HG03159 (cell line): Measurements from ENCODE around the gene USP11.
A peak's percentile ranks its signal among the peaks of the same experiment; 100 is the strongest.

Source experiments
- ATAC-seq: cut with Tn5 transposase; IDR thresholded peaks from one replicate; pipeline ENCODE4 v1.9.1; 2021; ENCODE audit warnings: mild to moderate bottlenecking, moderate library complexity; ENCODE audit not compliant: unreplicated experiment

USP11 gene

DNA sequence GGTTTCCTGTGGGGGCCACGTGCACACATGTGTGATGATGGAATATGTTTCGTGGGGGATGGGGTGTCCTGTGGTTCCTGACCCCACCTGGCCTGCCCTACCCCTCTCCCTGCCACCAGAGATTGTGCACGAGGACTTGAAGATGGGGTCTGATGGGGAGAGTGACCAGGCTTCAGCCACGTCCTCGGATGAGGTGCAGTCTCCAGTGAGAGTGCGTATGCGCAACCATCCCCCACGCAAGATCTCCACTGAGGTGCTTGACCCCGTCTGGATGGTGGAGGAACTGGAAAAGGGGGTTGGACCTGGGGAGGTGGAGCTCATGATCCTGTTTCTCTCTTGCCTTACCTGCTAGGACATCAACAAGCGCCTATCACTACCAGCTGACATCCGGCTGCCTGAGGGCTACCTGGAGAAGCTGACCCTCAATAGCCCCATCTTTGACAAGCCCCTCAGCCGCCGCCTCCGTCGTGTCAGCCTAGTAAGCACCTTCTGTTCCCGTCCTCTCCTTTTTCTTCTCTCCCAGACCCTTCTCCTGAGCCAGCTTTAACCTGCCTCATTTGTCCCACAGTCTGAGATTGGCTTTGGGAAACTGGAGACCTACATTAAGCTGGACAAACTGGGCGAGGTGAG lies 8.4 kb upstream of the USP11 start:
- ATAC-seq = no peak

DNA sequence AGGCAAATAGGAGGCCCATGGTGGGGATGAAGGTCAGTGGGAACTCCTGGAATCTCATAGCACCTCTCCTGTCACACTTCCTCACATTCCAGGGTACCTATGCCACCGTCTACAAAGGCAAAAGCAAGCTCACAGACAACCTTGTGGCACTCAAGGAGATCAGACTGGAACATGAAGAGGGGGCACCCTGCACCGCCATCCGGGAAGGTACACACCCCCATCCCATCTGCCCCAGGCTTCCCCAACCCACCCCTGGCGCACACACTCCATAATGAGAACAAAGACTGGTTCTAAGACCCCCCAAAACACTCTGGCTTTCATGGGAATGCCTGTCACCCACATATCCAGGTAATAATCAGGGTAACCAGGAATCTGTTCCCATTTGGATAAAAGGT lies 7.9 kb upstream of the USP11 start:
- no peak for ATAC-seq

DNA sequence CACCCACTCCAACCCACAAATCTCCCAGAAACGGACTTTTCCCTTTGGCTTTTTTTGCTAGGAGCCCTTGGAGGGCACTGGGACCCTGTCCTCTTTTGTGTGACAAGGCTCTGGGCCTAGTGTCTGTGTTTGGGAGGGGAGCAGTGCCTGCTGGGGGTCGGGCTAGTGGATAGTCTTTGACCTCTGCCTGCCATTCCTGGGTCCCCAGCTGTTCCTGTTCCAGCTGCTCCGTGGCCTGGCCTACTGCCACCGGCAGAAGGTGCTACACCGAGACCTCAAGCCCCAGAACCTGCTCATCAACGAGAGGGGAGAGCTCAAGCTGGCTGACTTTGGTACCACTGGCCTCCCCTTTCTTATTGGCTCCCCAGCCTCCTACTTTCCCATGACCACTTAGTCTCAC lies 6.7 kb upstream of the USP11 start:
- ATAC-seq = no peak

DNA sequence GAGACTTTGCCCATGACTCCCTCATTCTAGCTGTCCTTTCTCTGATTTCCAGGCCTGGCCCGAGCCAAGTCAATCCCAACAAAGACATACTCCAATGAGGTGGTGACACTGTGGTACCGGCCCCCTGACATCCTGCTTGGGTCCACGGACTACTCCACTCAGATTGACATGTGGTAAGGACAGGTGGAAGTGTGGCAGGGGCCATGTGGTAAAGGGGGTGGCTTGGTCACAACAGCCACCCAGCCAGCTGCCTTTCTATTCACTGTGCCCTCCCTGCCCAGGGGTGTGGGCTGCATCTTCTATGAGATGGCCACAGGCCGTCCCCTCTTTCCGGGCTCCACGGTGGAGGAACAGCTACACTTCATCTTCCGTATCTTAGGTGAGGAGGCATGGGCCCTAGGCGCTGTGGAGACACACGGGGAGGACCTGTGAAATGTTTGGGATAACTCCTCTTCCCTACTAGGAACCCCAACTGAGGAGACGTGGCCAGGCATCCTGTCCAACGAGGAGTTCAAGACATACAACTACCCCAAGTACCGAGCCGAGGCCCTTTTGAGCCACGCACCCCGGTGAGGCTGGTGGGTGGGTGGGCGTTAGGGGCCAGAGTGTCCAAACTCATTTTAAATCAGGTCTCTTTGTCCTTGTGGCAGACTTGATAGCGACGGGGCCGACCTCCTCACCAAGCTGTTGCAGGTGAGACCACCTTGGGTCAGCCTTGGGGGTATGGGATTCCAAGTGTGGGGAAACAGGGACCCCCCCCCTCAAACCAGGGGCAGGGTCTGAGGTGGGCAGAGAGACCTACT lies 6.1 kb upstream of the USP11 start:
- ATAC-seq = no peak

DNA sequence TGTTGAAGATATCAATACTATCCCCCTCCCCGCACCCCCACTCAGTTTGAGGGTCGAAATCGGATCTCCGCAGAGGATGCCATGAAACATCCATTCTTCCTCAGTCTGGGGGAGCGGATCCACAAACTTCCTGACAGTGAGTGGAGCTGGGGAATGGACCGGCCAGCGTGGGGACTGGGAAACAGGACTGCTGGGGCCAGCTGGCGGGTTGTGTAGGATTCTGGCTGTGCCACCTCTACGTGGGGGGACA lies 5.5 kb upstream of the USP11 start:
- ATAC-seq = no peak

GRCh38 chrX:47228550-47229270 lies 4.1 kb upstream of the USP11 start:
- no peak for ATAC-seq

DNA sequence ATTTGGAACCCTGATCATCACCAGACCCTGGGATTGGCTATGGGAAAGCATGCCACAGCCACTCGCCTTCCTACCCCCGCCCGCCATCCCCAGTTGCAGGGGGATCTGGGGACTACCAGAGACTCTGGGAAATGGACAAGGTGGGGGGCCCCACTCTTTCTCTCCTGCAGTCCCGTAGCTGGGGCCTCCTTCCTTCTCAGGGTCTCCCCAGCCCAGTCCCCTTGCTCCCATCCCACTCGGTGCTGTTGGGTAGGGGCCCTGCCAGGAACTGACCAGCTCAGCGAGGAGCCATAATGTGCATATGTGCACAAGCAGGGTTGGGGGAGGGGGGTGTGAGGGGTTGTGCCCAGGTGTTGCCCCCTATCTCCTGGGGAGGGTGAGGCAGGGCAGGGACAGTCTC lies 3.4 kb upstream of the USP11 start:
- no peak for ATAC-seq

DNA sequence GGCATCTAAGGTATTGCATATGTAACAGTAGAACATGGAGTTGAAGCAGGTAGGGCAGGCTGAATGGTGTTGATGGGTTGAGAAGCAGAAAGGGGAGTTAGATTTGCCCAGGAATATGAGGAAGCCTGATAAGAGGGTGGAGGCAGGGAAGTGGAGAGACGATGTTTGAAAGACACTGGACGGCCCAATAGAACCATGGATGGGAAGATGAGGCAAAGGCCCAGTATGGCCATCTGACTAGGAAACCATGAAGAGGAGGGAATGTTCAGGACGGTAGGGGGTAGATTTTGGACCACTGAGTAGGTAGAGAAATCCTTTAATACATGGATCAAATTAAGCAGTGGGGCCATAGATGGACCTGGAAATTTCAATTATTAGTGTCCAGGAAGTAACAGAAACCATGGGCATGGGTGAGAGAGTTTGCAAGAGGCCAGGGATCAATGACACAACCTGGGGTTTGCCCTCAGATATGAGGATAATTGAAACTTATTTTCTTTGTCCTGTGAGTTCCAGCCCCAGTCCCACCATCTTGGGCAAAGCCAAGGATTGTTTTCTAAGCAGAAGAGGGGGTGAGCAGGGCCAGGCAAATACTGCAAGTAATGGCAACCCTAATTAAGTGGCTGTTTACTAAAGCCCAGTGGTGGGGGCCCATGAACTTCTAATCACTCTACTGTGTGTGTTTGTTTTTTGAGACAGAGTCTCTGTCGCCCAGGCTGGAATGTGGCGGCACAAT lies 2.5 kb upstream of the USP11 start:
- no peak for ATAC-seq

DNA sequence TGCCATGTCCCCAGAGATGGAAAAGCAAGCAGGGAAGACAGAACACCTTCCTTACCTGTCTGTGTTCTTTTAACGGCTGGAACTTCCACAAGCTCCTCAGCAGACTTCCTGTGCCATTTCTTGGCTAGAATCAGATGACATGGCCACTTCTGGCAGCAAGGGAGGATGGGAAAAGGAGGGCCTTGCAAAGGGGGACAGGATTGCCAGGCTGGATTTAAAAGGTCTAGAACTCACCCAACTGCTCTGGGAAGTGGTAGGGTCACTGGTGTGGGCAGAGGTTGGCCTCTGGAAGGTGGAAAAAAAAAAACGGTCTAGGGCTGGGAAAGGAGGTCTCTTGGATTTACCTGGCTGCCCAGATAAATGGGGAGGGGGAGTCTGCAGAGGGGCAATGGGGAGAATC lies 1.6 kb upstream of the USP11 start:
- ATAC-seq = no peak

DNA sequence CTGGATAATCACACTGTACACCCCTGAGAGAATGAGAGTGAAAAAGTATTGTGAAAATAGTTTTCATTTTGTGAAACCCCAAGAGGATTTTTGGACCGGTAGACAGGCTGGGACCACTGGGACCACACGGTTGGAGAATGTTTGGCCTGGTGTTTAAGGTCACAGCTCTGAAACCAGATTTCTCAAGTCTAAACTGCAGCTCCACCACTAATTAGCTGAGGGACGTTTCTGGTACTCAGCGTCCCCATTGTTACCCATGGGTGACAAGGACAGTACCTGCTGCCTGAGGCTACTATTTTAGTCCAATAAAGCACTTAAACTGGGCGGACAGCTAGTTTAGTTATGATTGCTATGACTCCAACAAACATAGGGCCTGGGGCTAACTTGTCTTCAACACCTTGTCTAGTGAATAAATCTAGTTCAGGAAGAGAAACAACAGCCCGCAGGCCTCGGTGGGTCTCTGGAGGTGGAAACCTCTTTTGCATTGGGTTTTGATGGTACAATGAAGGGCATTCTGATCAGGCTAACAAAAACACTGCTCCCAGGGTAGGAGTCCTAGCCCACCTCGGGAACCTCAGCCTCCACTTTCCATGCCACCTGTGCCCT lies 509 bp upstream of the USP11 start:
- ATAC-seq = no peak

- ATAC-seq = peak; percentile 81
Measured at GRCh38 chrX:47233333-47234113, 714 bp downstream of the USP11 start.

GRCh38 chrX:47234583-47234982 lies 1.8 kb downstream of the USP11 start:
- no peak for ATAC-seq

GRCh38 chrX:47235691-47236103 lies 2.9 kb downstream of the USP11 start:
- ATAC-seq = no peak

GRCh38 chrX:47239199-47239598 lies 6.4 kb downstream of the USP11 start:
- no peak for ATAC-seq

DNA sequence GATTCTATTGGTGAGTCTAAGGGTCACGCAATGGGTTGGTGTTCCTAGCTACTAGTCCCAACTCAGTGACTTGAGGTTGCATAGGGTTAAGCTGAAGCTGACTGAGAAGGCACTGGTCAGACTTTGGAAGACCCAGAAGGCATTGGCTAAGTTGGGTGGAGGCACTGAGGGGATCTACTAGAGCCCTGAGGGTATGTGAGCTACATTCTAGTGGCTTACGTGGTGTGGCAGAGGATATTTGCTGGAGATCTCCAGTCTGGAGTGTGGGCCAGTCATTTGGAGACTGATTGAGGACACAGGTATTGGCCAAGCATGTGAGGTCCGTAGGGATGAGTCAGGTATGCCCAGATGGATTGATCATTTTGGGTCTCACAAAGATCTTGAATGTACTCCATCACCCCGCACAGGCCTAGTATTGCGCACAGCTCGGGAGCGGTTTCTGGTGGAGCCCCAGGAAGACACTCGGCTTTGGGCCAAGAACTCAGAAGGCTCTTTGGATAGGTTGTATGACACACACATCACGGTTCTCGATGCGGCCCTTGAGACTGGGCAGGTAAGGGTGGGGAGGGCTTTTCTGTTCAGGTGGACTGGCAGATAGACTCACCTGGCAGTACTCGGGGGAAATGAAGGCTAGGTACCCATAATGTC lies 7.2 kb downstream of the USP11 start:
- no peak for ATAC-seq

DNA sequence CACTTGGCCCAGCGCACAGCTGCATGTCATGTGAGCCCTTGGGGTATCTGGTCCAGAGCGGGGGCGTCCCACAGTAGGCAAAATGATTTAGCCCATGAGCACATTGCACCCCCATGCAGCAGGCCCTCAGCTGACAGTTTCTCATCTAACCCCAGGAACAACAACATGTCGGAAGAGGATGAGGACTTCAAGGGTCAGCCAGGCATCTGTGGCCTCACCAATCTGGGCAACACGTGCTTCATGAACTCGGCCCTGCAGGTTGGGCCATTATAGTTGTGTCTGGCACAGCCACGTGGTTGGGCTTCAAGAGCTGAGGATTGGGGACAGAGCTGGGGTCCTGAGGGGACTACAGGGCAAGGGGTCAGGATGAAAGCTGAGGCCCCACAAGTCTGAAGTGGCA lies 7.8 kb downstream of the USP11 start:
- ATAC-seq = no peak

- ATAC-seq = no peak
Measured at GRCh38 chrX:47241201-47242011, 8.6 kb downstream of the USP11 start.

DNA sequence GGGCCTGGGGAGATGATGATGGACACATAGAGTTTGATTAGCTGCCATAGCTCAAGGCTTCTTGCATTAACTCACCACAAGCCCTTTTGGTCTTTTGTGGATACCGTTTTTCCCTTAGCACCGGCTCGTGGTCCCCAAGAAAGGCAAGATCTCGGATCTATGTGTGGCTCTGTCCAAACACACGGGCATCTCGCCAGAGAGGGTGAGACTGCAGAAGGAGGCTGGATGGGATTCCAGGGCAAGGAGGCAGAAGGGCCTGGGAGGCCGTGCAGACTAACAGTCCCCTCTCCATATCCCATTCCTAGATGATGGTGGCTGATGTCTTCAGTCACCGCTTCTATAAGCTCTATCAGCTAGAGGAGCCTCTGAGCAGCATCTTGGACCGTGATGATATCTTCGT lies 9.5 kb downstream of the USP11 start:
- no peak for ATAC-seq

DNA sequence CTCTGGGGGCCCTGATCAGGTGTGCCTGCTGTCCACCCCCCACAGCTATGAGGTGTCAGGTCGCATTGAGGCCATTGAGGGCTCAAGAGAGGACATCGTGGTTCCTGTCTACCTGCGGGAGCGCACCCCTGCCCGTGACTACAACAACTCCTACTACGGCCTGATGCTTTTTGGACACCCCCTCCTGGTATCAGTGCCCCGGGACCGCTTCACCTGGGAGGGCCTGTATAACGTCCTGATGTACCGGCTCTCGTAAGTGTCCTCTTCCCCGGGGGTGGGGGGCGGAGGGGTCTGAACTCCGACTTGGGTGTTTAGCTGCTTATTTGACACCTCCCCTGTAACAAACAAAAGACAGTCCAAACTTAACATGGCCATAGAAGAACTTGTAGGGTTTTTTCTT lies 10.5 kb downstream of the USP11 start:
- no peak for ATAC-seq
